Epithelial cell of esophagus (primary cell): ENCODE measurements around the gene UAP1.
"Not testable (repeated sequence)": the region's sequence is repeated elsewhere in the genome, so short reads cannot be mapped to it uniquely, and the experiment has no call there.

Experiments used
- DNase-seq: peaks from one replicate; pipeline ENCODE4 v3.0.0; 2010; ENCODE audit warnings: low read depth
- H3K4me3 ChIP-seq: 2 replicates; pipeline ENCODE4 v1.5.1; 2011; ENCODE audit warnings: mild to moderate bottlenecking, low read length, control low read depth
- TF ChIP-seq, protein P1 (sequence below): IDR thresholded peaks from 2 replicates; pipeline ENCODE4 v1.5.1; 2011; ENCODE audit warnings: low read depth, mild to moderate bottlenecking, low read length, control low read depth, inconsistent platforms; ENCODE audit not compliant: insufficient read depth; ENCODE audit errors: missing control alignments

The UAP1 gene

DNA sequence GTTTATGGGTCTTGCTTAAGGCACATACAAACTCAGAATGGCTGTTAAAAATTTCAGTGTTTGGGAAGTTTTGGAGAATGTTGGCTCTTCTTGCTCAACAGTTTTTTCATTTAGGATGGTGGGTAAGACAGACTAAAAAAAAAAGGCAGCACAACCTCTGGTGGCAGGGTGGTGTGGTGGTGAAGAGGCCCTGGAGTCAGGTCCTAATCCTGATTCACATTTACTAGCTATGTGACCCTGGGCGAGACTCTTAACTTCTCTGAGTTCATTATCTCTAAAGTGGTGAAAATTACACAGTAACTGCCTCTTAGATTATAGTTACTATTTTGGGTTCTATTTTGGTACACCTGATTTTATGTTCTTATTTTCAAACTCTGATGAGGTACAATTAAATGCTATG, 11.6 kb downstream of the UAP1 start:
- DNase-seq, result no peak
- no peak overlapping the region for H3K4me3 ChIP-seq
- TF ChIP-seq, protein P1, sequence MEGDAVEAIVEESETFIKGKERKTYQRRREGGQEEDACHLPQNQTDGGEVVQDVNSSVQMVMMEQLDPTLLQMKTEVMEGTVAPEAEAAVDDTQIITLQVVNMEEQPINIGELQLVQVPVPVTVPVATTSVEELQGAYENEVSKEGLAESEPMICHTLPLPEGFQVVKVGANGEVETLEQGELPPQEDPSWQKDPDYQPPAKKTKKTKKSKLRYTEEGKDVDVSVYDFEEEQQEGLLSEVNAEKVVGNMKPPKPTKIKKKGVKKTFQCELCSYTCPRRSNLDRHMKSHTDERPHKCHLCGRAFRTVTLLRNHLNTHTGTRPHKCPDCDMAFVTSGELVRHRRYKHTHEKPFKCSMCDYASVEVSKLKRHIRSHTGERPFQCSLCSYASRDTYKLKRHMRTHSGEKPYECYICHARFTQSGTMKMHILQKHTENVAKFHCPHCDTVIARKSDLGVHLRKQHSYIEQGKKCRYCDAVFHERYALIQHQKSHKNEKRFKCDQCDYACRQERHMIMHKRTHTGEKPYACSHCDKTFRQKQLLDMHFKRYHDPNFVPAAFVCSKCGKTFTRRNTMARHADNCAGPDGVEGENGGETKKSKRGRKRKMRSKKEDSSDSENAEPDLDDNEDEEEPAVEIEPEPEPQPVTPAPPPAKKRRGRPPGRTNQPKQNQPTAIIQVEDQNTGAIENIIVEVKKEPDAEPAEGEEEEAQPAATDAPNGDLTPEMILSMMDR, result no peak

DNA sequence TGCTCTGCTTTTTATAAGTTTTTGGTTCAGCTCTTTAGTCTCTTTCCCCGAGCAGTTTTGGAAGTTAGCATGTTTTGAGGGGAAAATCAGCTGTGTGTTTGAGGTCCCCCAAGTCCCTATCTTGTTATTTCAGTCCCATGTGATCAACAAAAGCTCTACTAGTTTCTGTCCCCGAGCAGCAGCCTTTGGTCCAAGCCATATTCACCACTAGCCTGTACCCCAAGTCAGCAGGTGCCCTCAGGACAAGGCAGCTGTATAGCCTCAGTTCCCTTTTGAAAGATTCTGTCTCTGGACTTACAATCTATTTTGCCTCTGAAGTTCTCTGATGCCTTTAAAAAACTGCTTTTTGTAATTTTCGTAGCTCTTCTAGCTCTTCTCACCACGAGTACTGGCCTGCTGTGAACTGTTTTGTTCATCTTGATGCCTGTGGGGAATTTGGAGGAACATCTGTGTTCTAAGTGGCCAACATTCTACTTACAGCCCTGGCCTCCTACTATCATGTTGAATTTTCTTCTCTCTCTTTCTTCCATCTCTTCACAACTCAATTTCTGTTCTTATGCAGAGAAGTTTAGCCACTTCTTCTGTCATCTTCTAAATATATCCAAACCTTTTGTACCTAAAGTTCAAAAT, 16.7 kb downstream of the UAP1 start:
- no peak for DNase-seq
- H3K4me3 ChIP-seq, result no peak overlapping the region
- TF ChIP-seq, protein P1, result no peak

DNA sequence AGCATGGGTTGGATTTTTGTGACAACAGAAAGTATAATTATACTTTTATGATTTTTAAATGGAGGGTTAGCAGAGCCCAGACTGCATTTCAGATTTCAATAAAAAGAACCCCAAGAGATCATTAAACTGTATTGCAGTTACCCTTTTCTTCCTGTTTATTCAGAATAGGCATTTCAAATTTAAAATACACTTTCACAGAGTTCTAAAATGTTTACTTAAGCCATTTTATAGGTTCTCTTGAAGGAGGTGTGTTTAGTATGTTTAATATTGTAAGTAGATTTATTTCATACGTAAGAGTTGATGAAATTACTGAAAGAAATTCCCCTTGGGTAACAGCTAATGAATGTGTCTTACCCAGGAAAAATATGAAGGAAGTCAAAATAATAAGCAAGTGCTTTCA, 17.4 kb downstream of the UAP1 start:
- TF ChIP-seq, protein P1, result no peak
- H3K4me3 ChIP-seq, result no peak overlapping the region
- DNase-seq, result no peak

DNA sequence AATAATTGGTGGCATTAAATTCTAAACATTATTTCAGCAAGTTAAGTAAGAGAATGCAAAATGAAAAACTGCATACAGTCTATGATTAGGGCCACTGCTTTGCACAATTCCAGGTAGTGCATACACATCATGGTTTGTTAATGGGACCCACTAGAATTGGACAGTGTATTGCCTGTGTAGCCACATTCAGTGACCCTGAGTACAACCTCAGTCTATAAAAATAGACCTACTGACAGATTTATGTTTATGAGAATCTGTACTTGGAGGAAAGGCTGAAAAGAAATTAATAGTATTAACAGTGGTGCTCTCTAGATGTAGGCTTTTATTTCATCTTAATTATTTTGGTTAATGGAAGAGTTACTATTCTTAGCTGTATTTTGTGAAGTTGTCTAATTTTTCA, 18.8 kb downstream of the UAP1 start:
- TF ChIP-seq, protein P1, result no peak
- DNase-seq, result no peak
- no peak overlapping the region for H3K4me3 ChIP-seq

DNA sequence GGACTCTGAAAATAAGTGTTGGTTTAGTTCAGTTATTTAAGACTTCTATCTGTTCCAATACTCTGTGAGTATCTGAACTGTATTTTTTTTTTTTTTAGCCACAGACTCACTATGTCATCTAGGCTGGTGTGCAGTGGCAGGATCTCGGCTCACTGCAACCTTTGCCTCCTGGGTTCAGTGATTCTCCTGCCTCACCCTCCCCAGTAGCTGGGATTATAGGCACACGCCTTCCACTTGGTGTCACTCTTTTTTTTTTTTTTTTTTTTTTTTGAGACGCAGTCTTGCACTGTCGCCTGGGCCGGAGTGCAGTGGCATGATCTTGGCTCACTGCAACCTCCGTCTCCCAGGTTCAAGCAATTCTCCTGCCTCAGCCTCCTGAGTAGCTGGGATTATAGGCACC, 21.4 kb downstream of the UAP1 start:
- not testable (repeated sequence) for H3K4me3 ChIP-seq, DNase-seq

DNA sequence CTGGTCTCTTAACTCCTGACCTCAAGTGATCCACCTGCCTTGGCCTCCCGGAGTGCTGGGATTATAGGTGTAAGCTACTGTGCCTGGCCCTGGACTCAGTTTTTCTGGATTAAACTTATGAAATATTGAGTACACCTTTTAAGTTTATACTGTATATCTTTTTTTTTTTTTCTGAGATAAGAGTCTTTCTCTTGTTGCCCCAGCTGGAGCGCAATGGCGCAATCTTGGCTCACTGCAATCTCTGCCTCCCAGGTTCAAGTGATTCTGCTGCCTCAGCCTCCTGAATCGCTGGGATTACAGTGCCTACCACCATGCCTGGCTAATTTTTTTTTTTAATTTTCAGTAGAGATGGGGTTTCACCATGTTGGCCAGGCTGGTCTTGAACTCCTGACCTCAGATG, 23.6 kb downstream of the UAP1 start:
- not testable (repeated sequence) for H3K4me3 ChIP-seq, DNase-seq

DNA sequence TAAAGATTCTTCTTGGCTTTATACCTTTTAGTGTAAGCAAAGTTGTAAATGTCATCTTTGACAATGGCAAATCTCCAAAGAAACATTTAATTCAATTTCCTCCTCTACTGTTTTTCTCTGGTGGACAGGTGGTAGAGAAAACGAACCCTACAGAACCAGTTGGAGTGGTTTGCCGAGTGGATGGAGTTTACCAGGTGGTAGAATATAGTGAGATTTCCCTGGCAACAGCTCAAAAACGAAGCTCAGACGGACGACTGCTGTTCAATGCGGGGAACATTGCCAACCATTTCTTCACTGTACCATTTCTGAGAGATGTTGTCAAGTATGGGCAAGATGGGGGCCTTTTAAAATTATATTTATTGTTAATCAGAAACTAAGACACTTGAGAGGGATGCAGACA, 25.8 kb downstream of the UAP1 start:
- H3K4me3 ChIP-seq, result no peak overlapping the region
- peak; percentile 46 for DNase-seq
- TF ChIP-seq, protein P1, result no peak

DNA sequence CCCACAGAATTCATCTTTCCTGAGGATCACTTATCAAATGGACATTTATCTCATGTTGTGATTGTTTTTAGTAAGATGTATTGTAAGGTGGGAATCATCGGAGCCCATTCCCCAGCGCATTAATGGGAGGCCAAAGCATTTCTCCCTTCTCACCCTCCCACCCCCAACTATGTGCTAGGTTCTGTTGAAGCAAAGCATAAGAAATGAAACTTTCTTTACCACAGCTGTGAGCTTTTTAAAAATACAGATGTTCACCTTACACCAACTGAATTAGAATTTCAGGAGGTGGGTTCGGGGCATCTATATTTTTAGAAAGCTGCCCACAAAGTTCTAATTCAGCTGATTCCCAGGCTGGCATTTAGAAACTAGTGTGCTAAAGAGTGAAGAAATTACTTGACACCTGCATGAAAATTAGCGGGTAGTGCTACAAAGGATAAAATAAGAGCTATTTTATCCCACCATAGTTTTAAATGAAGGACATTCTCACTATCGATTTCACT, 26.3 kb downstream of the UAP1 start:
- DNase-seq, result no peak
- TF ChIP-seq, protein P1, result no peak
- H3K4me3 ChIP-seq, result no peak overlapping the region
